Mesenchymal stem cell (in vitro differentiated cells and primary cell): ENCODE data around the gene CNGA4. TPM values are rescaled to one million over a fixed set of nuclear protein-coding genes. Genes with fewer than 3 reads are reported as not detected.

Experiments
- DNase-seq: peaks from one replicate; pipeline ENCODE4 v3.0.0-alpha.2; 2013
- H2AFZ ChIP-seq: one replicate; pipeline ENCODE4 v1.6.1; 2013; ENCODE audit warnings: low read depth, mild to moderate bottlenecking, control low read depth, inconsistent platforms, low read length, moderate library complexity
- H2AK5ac ChIP-seq: 2 replicates; pipeline ENCODE4 v1.6.1; 2013; ENCODE audit warnings: low read length, moderate library complexity, mild to moderate bottlenecking, inconsistent platforms; ENCODE audit not compliant: severe bottlenecking
- H2BK120ac ChIP-seq: one replicate; pipeline ENCODE4 v1.6.1; 2013; ENCODE audit warnings: low read depth, mild to moderate bottlenecking, inconsistent platforms, low read length, moderate library complexity
- H2BK12ac ChIP-seq, 2 experiments: one replicate each; pipeline ENCODE4 v1.6.1; 2013; ENCODE audit warnings: inconsistent platforms in 2 of 2, low read length in 2 of 2, mild to moderate bottlenecking in 2 of 2, moderate library complexity in 2 of 2, control low read depth in 1 of 2
- H2BK15ac ChIP-seq: one replicate; pipeline ENCODE4 v1.6.1; 2013; ENCODE audit warnings: mild to moderate bottlenecking, low read depth, inconsistent platforms; ENCODE audit not compliant: poor library complexity, severe bottlenecking
- H2BK5ac ChIP-seq: 2 replicates; pipeline ENCODE4 v1.6.1; 2013; ENCODE audit warnings: low read depth, mild to moderate bottlenecking, low read length, control low read depth, inconsistent platforms; ENCODE audit not compliant: poor library complexity, severe bottlenecking
- H3K14ac ChIP-seq, 2 experiments: one replicate each; pipeline ENCODE4 v1.6.1; 2013; ENCODE audit warnings: inconsistent platforms in 2 of 2, low read length in 2 of 2, control low read depth in 1 of 2, mild to moderate bottlenecking in 1 of 2, moderate library complexity in 1 of 2
- H3K18ac ChIP-seq, 2 experiments: one replicate each; pipeline ENCODE4 v1.6.1; 2013; ENCODE audit warnings: inconsistent platforms in 2 of 2, low read length in 2 of 2, control low read depth in 1 of 2, low read depth in 1 of 2, mild to moderate bottlenecking in 1 of 2
- H3K23ac ChIP-seq, 2 experiments: one replicate each; pipeline ENCODE4 v1.6.1; 2013; ENCODE audit warnings: inconsistent platforms in 2 of 2, low read length in 2 of 2, mild to moderate bottlenecking in 2 of 2, moderate library complexity in 2 of 2, control low read depth in 1 of 2
- H3K27ac ChIP-seq: 2 replicates; pipeline ENCODE4 v1.5.1; 2013; ENCODE audit warnings: mild to moderate bottlenecking, moderate library complexity, low read length, control low read depth, inconsistent platforms; ENCODE audit not compliant: poor library complexity, severe bottlenecking
- H3K27me3 ChIP-seq, 2 experiments: 2 replicates each; pipeline versions ENCODE4 v1.6.1 to v1.7.0; 2013; ENCODE audit warnings: low read length in 2 of 2, mild to moderate bottlenecking in 2 of 2, moderate library complexity in 2 of 2, control low read depth in 1 of 2, inconsistent platforms in 1 of 2; ENCODE audit not compliant: control insufficient read depth in 1 of 2, insufficient read depth in 1 of 2
- H3K36me3 ChIP-seq, 2 experiments: 2 replicates each; pipeline versions ENCODE4 v1.6.1 to v1.7.0; 2013; ENCODE audit warnings: low read length in 2 of 2, control low read depth in 1 of 2, inconsistent platforms in 1 of 2, low read depth in 1 of 2, mild to moderate bottlenecking in 1 of 2; ENCODE audit not compliant: insufficient read depth in 2 of 2, control insufficient read depth in 1 of 2
- H3K4ac ChIP-seq, 2 experiments: one replicate each; pipeline ENCODE4 v1.6.1; 2013; ENCODE audit warnings: inconsistent platforms in 2 of 2, low read length in 2 of 2, mild to moderate bottlenecking in 2 of 2, moderate library complexity in 2 of 2, control low read depth in 1 of 2, low read depth in 1 of 2
- H3K4me1 ChIP-seq: 2 replicates; pipeline ENCODE4 v1.6.1; 2013; ENCODE audit warnings: low read depth, low read length, control low read depth; ENCODE audit not compliant: control insufficient read depth, insufficient read depth
- H3K4me2 ChIP-seq: 2 replicates; pipeline ENCODE4 v1.6.1; 2013; ENCODE audit warnings: low read length, mild to moderate bottlenecking, inconsistent platforms; ENCODE audit not compliant: poor library complexity, severe bottlenecking
- H3K4me3 ChIP-seq, 2 experiments: 2 replicates each; pipeline versions ENCODE4 v1.5.1 to v1.7.0; 2013; ENCODE audit warnings: low read length in 2 of 2, mild to moderate bottlenecking in 2 of 2, control low read depth in 1 of 2, low read depth in 1 of 2; ENCODE audit not compliant: insufficient read depth in 1 of 2
- H3K79me1 ChIP-seq: replicated peaks from 2 replicates; pipeline ENCODE4 v1.6.1; 2013; ENCODE audit warnings: mild to moderate bottlenecking, control low read depth, low read length, inconsistent platforms; ENCODE audit not compliant: poor library complexity, severe bottlenecking
- H3K9ac ChIP-seq: 2 replicates; pipeline ENCODE4 v1.7.0; 2013; ENCODE audit warnings: mild to moderate bottlenecking, low read length, moderate library complexity
- H3K9me3 ChIP-seq: 2 replicates; pipeline ENCODE4 v1.7.0; 2013; ENCODE audit warnings: mild to moderate bottlenecking, low read length; ENCODE audit not compliant: control insufficient read depth
- H4K8ac ChIP-seq: one replicate; pipeline ENCODE4 v1.6.1; 2013; ENCODE audit warnings: inconsistent platforms, mild to moderate bottlenecking, low read length, moderate library complexity
- H4K91ac ChIP-seq: one replicate; pipeline ENCODE4 v1.6.1; 2013; ENCODE audit warnings: mild to moderate bottlenecking, low read length, inconsistent platforms
- WGBS: methylation state at CpG from one replicate; pipeline ENCODE4 v1.1.7; 2013; ENCODE audit warnings: mixed read lengths; 5-methylcytosine and 5-hydroxymethylcytosine counted together
- polyA plus RNA-seq, 2 experiments: library from polyadenylated mRNA; stranded (reverse); fragments of 200-250 nt; gene quantifications; one replicate each; pipeline ENCODE4 v1.2.3, GENCODE V29; 2013

Gene CNGA4
- polyA plus RNA-seq (2013, experiment 1 of 2): 0.03 TPM
- polyA plus RNA-seq (2013, experiment 2 of 2): 0.01 TPM

- Histone ChIP-seq H3K18ac (no peak within 1 kb of the TSS), H3K27ac (no peak within 1 kb of the TSS)
Measured at GRCh38 chr11:6238902-6239301, at the start of gene CNGA4. TSS of gene CNGA4 (plus strand) at chr11:6239089. CDS start at chr11:6239207, 118 bp downstream.

DNA sequence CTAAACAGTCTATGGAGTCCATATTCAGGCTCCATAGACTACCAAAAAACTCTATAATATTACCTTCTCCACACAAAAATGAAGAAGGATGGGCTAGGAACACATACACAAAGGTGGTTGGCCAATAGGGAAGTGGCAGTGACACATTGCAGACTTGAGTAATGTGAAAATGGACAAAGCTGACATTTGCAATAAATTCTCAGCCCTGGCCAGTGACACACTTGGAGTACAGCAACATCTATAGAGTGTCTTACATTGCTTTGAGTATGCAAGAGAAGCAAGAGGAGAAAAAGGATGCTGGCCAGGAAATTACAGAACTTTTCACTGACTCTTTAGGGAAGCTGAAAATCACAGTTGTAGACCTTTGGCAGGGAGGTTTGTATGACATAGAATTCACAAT, 47.1 kb upstream of the CNGA4 start:
- Histone ChIP-seq H3K23ac (no peak overlapping the region), H2BK120ac (no peak overlapping the region), H3K27ac (no peak overlapping the region), H3K36me3 (no peaks in the 10 kb centered on the region), H2BK5ac (no peak overlapping the region), H2AK5ac (no peak overlapping the region), H3K18ac (no peak overlapping the region), H3K79me1 (no peaks in the 10 kb centered on the region), H4K8ac (no peak overlapping the region), H3K27me3 (no peaks in the 10 kb centered on the region), H3K4me1 (no peaks in the 10 kb centered on the region), H3K9me3 (no peaks in the 10 kb centered on the region), H2BK15ac (no peak overlapping the region), H3K9ac (no peak overlapping the region), H3K4me2 (no peak overlapping the region), H2BK12ac (no peak overlapping the region), H4K91ac (no peak overlapping the region), H3K14ac (no peak overlapping the region), H3K4ac (no peak overlapping the region), H3K4me3 (no peak overlapping the region), H2AFZ (no peak overlapping the region)
- DNase-seq: no peak

More at GRCh38 chr11:6238902-6239301, at the start of gene CNGA4:
- Histone ChIP-seq H3K4me3 (no peak within 1 kb of the TSS), H4K8ac (no peak within 1 kb of the TSS), H3K4me1 (peaks cover 1% of the 10 kb centered on the region), H3K27me3 (peaks cover 0 to 44% of the 10 kb centered on the region in 2 experiments), H2BK120ac (no peak within 1 kb of the TSS), H3K36me3 (no peaks in the 10 kb centered on the region), H3K79me1 (peaks cover 3% of the 10 kb centered on the region), H3K14ac (no peak within 1 kb of the TSS), H3K9me3 (no peaks in the 10 kb centered on the region), H3K23ac (no peak within 1 kb of the TSS), H2BK15ac (no peak within 1 kb of the TSS), H2AFZ (peak within 1 kb of the TSS; percentile 18), H2AK5ac (no peak within 1 kb of the TSS), H2BK5ac (no peak within 1 kb of the TSS), H3K4ac (no peak within 1 kb of the TSS), H3K4me2 (no peak within 1 kb of the TSS), H4K91ac (no peak within 1 kb of the TSS), H3K9ac (no peak within 1 kb of the TSS), H2BK12ac (no peak within 1 kb of the TSS)
- 54% methylated on average over 1 of the region's 1 CpG for whole genome bisulfite sequencing
- no peak for DNase-seq

DNA sequence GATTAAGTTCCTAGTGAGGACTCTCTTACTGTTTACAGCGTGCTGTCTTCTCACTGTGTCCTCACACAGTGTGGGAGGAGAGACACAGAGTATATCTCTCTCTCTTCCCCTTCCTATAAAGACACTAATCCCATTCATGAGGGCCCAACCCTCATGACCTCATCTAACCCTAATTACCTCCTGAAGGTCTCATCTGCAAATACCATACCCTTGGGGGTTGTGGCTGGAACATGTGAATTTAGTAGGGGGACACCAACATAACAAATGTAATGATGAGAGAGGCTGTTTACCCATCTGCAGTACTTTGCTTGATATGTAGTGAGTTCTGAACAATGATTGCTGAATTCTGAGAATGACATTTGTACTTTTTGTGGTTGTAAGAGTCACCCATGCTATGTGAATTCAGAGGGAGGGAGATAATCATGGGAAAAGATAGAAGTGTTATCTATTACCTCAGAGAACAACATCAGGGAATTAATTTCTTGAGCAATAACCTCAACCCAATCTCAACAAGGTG, 44.8 kb upstream of the CNGA4 start:
- H3K36me3 ChIP-seq: no peaks in the 10 kb centered on the region
- no peak overlapping the region for H2AK5ac ChIP-seq
- no peak overlapping the region for H3K4me2 ChIP-seq

DNA sequence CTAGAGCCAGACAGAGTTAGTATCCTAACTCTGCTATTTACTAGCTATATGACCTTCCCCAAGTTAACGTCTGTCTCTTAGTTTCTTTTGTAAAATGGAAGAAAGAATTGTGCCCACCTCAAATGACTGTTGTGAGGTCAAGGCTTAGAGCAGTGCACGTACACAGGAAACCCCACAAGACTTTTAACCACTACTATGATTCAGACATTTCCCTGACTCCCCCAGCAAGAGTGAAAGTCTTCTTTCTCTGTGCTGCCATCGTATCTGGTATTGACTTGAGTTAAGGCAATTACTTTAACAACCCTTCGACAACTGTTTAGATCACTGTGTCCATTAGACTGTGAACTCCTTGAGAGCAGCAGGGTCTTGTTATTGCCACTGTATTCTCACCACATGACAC, 42.5 kb upstream of the CNGA4 start:
- no peak for DNase-seq

More for the DNA sequence above, 44.8 kb upstream of the CNGA4 start:
- Histone ChIP-seq H3K23ac (no peak overlapping the region), H3K14ac (no peak overlapping the region), H3K4me1 (no peaks in the 10 kb centered on the region), H2BK15ac (no peak overlapping the region), H3K4me3 (no peak overlapping the region), H3K79me1 (no peaks in the 10 kb centered on the region), H4K91ac (no peak overlapping the region), H3K27me3 (no peaks in the 10 kb centered on the region), H3K9me3 (no peaks in the 10 kb centered on the region), H3K27ac (no peak overlapping the region), H2BK120ac (no peak overlapping the region), H2BK5ac (no peak overlapping the region), H4K8ac (no peak overlapping the region), H3K9ac (no peak overlapping the region), H2BK12ac (no peak overlapping the region), H2AFZ (no peak overlapping the region), H3K18ac (no peak overlapping the region), H3K4ac (no peak overlapping the region)
- no peak for DNase-seq
- 27% methylated on average over 1 of the region's 1 CpG for WGBS

More for the DNA sequence above, 42.5 kb upstream of the CNGA4 start:
- Histone ChIP-seq H3K36me3 (peaks cover 0 to 4% of the 10 kb centered on the region in 2 experiments), H3K9ac (no peak overlapping the region), H3K79me1 (no peaks in the 10 kb centered on the region), H3K27me3 (no peaks in the 10 kb centered on the region), H3K9me3 (no peaks in the 10 kb centered on the region), H2BK5ac (no peak overlapping the region), H3K27ac (no peak overlapping the region), H3K4me2 (no peak overlapping the region), H3K23ac (no peak overlapping the region), H4K91ac (no peak overlapping the region), H3K18ac (no peak overlapping the region), H2AFZ (no peak overlapping the region), H2BK120ac (no peak overlapping the region), H3K14ac (no peak overlapping the region), H3K4me1 (no peaks in the 10 kb centered on the region), H4K8ac (no peak overlapping the region), H2AK5ac (no peak overlapping the region), H2BK15ac (no peak overlapping the region), H3K4me3 (no peak overlapping the region), H2BK12ac (no peak overlapping the region), H3K4ac (no peak overlapping the region)
- WGBS: 57% methylated on average over 3 of the region's 4 CpGs
